A549 (cell line): Measurements from ENCODE around the gene TAF11L14.

ENCODE experiments used
- CEBPB ChIP-seq, 2 experiments: fragments of >200 bp in 1 of 2; sonication (Bioruptor Twin) in 1 of 2; formaldehyde crosslinking in 1 of 2; IDR thresholded peaks; 2 replicates each; pipeline ENCODE4 v1.6.1; 2012 to 2016
- CHD4 ChIP-seq: fragments of 200-600 bp; sonication (generic); IDR thresholded peaks from 2 replicates; pipeline ENCODE4 v1.6.1; 2016; ENCODE audit warnings: antibody characterized with exemption, mild to moderate bottlenecking, borderline replicate concordance
- CTCF ChIP-seq: fragments of >200 bp; sonication (Bioruptor Twin); formaldehyde crosslinking; IDR thresholded peaks from 3 replicates; pipeline ENCODE4 v1.5.1; 2016
- ELK1 ChIP-seq: fragments of 150-350 bp; IDR thresholded peaks from 2 replicates; pipeline ENCODE4 v1.6.1; 2014; ENCODE audit warnings: low read depth, mild to moderate bottlenecking, low read length
- JUN ChIP-seq, 2 experiments: fragments of >200 bp; sonication (Bioruptor Twin); formaldehyde crosslinking; IDR thresholded peaks; 2 replicates in 1 of 2; 3 replicates in 1 of 2; pipeline ENCODE4 v1.6.1; 2016 to 2017
- MAX ChIP-seq: IDR thresholded peaks from 2 replicates; pipeline ENCODE4 v1.6.1; 2012
- NR3C1 ChIP-seq: fragments of >200 bp; sonication (Bioruptor Twin); formaldehyde crosslinking; IDR thresholded peaks from 3 replicates; pipeline ENCODE4 v1.6.1; 2017
- POLR2AphosphoS2 ChIP-seq: conservative IDR thresholded peaks from 2 replicates; pipeline ENCODE4 v1.6.1; 2012; ENCODE audit warnings: low read length, improper control_type of control experiment, inconsistent platforms
- RAD21 ChIP-seq, 2 experiments: fragments of >200 bp in 1 of 2; sonication (Bioruptor Twin) in 1 of 2; formaldehyde crosslinking in 1 of 2; IDR thresholded peaks in 1 of 2; conservative IDR thresholded peaks in 1 of 2; 2 replicates in 1 of 2; 3 replicates in 1 of 2; pipeline ENCODE4 v1.6.1; 2012 to 2018; ENCODE audit warnings: inconsistent platforms in 1 of 2
- RARB ChIP-seq: fragments of 250-450 bp; sonication (Bioruptor Pico); IDR thresholded peaks from 2 replicates; pipeline ENCODE4 v1.8.0; 2021; ENCODE audit warnings: mild to moderate bottlenecking, moderate library complexity
- ZNF302 ChIP-seq: fragments of 250-450 bp; sonication (Bioruptor Pico); IDR thresholded peaks from 2 replicates; pipeline ENCODE4 v1.9.0; 2021; ENCODE audit warnings: inconsistent platforms, mild to moderate bottlenecking, moderate library complexity
- TF ChIP-seq, protein P1 (sequence below): IDR thresholded peaks from 2 replicates; pipeline ENCODE4 v1.6.1; 2012; ENCODE audit warnings: low read depth, borderline replicate concordance

DNA sequence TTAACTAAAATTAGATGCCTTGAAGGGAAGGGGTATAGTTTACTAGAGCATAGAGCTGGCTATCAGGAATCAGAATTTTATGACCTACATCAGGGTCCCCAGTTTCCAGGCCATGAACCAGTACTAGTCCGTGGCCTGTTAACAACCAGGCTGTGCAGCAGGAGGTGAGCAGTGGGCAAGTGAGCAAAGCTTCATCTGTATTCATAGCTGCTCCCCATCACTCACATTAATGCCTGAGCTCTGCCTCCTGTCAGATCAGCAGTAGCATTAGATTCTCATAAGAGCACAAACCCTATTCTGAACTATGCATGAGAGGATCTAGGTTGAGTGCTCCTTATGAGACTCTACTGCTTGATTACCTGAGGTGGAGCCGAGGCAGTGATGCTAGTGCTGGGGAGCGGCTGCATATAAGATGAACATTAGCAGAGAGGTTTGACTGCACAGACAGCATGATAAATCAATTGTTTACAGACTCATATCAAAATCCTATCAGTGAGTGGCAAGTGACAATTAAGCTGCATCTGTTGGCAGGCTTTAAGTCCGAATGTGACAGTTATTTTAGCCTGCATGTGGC is 44.6 kb downstream of the TAF11L14 start:
- TF ChIP-seq CTCF (no peak), CEBPB (IDR thresholded peaks at IDR 0.05) (no peak), ZNF302 (CRISPR knock-in tag) (no peak), POLR2AphosphoS2 (no peak), JUN (IDR thresholded peaks at IDR 0.05) (no peak), CHD4 (no peak), MAX (no peak), RARB (CRISPR knock-in tag) (no peak), NR3C1 (no peak), RAD21 (conservative IDR thresholded peaks at IDR 0.05 in 1 of 2, IDR thresholded peaks at IDR 0.05 in 1 of 2) (no peak), ELK1 (no peak)
- TF ChIP-seq, protein P1, sequence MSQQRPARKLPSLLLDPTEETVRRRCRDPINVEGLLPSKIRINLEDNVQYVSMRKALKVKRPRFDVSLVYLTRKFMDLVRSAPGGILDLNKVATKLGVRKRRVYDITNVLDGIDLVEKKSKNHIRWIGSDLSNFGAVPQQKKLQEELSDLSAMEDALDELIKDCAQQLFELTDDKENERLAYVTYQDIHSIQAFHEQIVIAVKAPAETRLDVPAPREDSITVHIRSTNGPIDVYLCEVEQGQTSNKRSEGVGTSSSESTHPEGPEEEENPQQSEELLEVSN, result no peak
